ENCODE data around the gene FAM13A.
A peak's percentile ranks its signal among the peaks of the same experiment; 100 is the strongest.
"Not testable (repeated sequence)": the region's sequence is repeated elsewhere in the genome, so short reads cannot be mapped to it uniquely, and the experiment has no call there.

Gene FAM13A

DNA sequence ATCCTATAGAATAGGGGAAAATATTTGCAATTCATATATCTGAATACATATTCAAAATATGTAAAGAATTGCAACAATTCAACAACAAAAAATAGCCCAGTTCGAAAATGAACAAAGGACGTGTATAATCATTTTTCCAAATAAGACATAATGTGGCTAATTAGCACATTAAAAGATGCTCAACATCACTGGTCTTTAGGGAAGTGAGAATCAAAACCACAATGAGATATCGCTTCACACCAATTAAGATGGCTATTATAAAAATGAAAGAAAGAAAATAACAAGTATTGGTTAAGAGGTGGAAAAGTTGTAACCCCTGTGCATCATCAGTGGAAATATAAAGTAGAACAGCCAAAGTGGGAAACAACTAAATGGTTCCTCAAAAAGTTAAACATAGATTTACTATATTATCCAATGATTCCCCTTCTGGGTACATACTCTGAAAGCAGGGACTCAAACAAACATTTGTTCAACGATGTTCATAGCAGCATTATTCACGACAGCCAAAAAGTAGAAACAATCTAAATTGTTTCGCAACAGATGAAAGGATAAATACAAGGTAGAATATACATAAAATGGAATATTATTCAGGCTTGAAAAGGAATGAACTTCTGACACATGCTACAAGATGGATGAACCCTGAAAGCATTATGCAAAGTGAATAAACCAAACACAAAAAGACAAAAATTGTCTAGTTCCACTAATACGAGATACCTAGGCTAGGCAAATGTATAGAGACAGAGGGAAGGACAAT, 12.7 kb downstream of the FAM13A start:
- DNase-seq = no peak
- intact Hi-C loops (cut with DNase I) = no loop called here

DNA sequence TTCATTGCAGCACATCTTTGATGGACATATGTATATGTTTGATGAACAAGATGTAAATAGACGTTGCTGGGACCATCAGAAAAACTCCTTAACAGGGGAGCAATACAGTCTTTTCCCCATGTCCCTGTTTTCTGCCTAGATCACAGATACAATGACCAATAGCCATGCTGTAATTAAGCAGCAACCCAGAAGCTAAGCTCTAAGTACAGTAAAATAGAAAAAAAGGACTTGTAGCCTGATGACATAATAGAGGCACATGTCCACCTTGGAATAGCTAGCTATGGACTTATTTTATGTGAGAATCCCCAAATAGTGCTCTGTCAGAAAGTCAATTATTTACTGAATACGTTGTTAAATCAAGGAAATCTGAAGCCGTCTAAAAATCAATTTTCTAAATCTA, 14.9 kb downstream of the FAM13A start:
- DNase-seq = no peak
- intact Hi-C loops (cut with DNase I) = no loop called here

DNA sequence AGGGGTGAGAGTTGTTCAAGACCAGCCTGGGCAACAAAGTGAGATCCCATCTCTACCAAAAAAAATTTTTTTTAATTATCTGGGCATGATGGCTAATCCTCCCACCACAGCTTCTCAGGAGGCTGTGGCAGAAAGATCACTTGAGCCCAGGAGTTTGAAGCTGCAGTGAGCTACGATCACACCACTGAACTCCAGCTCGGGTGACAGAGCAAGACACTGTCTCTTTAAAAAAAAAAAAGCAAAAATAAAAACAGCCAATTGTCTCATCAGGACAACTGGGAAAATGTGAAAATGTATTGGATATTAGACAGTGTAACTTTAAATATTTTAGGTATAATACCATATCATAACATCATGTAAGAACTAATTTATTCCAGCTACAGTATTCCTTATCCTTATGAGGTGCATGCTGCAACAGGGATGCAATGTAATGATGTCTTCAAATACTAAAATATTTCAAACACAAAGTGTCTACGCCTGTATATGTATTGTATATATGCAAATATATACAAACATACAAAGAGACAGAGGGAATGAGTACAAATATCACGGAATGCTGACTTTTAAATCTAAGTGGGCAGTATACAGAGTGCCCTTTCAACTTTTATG, 17.2 kb downstream of the FAM13A start:
- no peak for DNase-seq
- intact Hi-C loops (cut with DNase I) = no loop called here

DNA sequence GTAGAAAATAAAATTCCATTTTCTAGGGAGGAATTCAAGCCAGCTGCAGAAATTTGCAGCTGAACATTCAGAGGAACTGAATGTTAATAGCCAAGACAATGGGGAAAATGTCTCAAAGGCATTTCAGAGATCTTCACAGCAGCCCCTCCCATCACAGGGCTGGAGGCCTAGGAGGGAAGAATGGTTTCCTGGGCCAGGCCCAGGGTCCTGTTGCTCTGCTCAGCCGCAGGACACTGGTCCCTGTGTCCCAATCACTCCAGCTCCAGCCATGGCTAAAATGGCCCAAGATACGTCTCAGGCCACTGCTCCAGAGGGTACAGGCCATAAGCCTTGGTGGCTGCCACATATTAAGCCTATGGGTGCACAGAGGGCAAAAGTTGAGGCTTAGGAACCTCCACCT, 20.4 kb downstream of the FAM13A start:
- no peak for DNase-seq
- intact Hi-C loops (cut with DNase I) = no loop called here

DNA sequence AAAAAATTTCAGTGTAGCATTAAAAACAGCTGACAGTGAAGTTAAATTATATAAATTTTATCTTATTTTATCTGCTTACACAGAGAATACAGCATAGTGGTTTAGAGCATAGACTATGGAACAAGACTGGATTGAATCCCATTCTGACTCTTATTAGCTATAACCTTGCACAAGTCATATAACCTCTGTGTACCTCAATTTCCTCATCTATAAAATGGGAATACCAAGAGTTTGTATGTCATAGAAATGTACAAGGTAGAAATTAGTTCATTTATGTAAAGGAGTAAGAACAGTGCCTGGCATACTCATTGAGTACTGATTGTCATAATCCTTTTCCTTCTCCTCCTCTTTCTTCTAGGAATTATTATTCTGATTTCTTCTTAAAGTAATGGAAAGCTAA, 25.7 kb downstream of the FAM13A start:
- no peak for DNase-seq
- intact Hi-C loops (cut with DNase I) = no loop called here

DNA sequence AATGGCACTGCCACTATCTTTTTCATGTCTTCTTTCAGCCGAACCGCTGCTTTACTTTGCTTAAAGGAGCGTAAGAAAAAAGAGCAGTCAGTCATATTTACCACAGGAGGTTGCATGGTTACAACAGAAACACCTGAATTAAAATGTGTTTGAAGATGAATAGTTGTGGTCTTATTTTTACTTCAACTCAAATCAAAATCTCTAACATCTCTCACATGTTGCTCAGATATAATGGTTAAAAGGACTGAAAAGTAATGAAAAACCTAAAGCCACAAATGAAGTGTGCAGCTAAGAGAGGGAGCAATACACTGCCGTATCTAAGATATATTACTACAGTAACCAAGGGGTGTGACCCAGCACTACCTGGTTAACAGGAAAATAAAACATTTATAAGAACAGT, 27.4 kb downstream of the FAM13A start:
- no peak for DNase-seq
- intact Hi-C loops (cut with DNase I) = no loop called here

DNA sequence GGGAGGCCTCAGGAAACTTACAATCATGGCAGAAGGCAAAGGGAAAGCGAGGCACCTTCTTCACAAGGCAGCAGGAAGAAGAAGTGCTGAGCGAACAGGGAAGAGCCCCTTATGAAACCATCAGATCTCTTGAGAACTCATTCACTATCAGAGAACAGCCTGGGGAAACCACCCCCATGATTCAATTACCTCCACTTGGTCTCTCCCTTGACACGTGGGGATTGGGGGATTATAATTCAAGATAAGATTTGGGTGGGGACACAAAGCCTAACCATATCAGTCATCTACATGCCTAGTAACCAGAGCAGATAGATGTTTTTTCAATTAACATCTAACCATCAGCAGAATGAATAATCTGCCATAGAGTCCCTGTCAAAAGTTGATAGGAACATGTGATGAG, 30.4 kb downstream of the FAM13A start:
- intact Hi-C loops (cut with DNase I) = no loop called here
- no peak for DNase-seq

DNA sequence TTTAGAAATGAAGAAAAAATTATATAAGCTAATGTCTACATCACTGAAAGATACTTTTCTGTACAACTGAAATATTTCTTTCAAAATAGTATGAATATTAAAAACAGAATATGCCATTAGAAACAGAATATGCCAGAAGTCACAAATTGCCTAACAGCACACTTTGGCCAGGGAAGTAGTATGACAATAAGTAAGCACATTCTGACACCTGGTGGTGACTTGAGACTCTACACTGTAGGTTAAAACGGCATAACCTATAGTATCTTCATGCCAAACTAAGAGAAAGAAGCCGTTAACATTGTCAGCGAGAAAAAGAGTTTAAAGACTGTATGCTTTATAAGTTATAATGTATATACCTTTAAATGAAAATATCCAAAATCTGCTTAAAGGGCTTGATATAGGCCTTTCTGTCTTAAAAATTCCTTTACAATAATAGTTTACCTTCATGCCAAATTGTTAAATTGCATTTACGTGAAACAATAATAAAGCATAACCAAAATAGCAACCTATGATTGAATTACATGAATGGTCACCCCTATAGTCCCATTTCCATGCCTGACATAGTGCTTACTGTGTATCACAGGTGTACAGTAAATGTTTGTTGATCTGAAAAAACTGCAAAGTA, 32.8 kb downstream of the FAM13A start:
- peak in 2 of 10 donors; percentile 9 to 46 for DNase-seq
- intact Hi-C loops (cut with DNase I) = loop anchor here (1.0 to 5.0 kb wide), 3 partner anchors 205 to 497 kb away; no protein-coding TSS in a partner anchor

DNA sequence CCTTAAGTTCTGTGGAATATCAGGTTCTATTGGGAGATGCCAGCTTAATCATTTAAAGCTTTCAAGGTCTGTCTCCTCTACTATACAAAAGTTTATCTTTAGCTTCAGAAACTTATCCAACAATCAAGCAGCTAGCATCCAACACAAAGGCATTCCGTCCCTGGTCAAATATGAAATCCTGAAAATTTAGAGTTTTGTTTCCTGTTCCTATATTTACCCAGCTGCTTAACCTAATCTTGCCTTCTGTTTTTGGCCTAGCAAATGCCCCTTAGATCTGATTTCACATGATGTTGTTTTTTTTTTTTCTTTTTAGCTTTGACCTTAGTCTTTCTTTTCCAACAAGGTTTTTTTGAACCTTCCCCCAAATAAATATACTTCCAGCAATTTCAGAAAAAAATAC, 33.8 kb downstream of the FAM13A start:
- intact Hi-C loops (cut with DNase I) = loop anchor here (5.0 kb wide), 2 partner anchors 316 to 496 kb away; no protein-coding TSS in a partner anchor
- DNase-seq = no peak

DNA sequence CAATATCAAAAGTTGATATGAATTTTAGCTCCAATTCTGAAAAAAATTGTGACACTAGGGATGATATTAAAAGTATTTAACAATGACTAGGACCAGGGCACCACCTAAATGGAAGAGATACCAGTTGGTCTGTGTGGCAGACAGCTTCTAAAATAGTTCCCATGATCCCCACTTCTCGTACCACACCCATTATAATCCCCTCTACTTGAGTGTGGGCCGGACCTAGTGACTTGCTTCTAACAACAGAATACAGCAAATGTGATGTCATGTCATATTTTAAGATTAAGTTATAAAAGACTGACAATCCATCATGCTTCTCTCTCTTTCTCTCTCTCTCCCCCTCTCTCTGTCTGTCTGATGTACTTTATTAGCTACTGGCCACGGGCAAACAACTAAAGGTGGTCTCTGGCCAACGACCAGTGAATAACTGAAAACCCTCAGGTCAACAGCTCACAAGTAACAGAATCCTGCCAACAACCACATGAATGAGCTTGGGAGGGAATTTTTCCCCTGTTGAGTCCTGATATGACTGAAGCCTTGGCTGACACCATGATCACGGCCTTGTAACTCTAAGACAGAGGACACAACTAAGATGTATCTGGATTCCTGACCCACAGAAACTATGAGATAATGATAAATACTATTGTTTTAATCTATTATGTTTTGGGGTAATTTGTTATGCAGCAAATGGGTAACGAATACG, 34.4 kb downstream of the FAM13A start:
- intact Hi-C loops (cut with DNase I) = loop anchor here (5.0 kb wide), 2 partner anchors 315 to 495 kb away; no protein-coding TSS in a partner anchor

DNA sequence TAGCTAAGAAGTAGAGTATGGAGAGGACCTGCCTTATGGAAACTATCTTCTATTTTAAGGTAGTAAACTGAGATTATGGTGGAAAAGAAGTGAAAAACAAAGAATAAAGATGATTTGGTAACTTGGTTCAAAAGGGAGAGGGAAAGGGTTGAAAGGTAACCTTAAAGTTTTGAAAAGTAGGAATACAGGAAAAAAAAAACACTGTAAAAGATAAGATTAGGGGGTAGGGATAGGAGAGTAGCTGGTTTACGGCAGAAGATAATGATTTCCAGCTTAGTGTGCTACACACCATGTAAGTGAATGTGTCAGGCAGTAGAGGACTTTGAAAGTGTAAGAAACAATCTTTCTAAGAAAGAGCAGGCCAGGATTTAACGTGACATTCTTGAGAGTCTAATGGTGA, 35.3 kb downstream of the FAM13A start:
- intact Hi-C loops (cut with DNase I) = loop anchor here (5.0 kb wide), 2 partner anchors 314 to 494 kb away; no protein-coding TSS in a partner anchor
- no peak for DNase-seq

More for the DNA sequence above, 34.4 kb downstream of the FAM13A start:
- DNase-seq = no peak

DNA sequence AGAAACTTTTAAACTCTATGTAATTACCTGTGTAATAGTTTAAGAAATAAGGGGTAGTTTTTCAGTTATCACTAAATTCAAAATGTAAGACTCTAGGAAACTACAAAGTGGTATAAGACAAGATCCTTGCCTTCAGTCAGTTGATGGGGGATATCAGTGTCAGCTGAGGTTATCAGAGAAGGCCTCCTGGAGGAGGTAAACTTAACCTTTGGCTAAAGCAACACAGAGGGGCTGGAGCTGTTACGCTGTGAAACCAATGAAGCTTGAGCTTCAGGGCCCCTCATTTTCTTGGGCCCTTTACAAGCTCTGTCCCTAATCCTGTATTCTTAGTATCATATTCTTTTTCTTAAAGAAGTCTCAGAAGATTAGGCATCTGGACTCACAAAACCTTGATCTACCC, 35.9 kb downstream of the FAM13A start:
- no peak for DNase-seq
- intact Hi-C loops (cut with DNase I) = loop anchor here (5.0 kb wide), 2 partner anchors 314 to 494 kb away; no protein-coding TSS in a partner anchor

DNA sequence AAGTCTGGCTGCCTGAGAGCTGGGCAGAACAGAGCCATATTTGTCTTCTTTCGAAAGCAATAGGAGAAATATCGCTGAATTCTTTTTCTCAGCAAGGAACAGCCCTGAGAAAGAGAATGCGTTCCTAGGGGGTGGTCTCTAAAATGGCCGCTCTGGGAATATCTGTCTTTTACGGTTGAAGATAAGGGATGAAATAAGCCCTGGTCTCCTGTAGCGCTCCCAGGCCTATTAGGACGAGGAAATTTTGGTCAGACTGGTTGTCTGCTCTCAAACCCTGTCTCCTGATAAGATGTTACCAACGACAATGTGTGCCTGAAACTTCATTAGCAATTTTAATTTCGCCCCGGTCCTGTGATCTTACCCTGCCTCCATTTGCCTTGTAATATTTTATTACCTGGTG, 42.1 kb downstream of the FAM13A start:
- intact Hi-C loops (cut with DNase I); DNase-seq: not testable (repeated sequence)

DNA sequence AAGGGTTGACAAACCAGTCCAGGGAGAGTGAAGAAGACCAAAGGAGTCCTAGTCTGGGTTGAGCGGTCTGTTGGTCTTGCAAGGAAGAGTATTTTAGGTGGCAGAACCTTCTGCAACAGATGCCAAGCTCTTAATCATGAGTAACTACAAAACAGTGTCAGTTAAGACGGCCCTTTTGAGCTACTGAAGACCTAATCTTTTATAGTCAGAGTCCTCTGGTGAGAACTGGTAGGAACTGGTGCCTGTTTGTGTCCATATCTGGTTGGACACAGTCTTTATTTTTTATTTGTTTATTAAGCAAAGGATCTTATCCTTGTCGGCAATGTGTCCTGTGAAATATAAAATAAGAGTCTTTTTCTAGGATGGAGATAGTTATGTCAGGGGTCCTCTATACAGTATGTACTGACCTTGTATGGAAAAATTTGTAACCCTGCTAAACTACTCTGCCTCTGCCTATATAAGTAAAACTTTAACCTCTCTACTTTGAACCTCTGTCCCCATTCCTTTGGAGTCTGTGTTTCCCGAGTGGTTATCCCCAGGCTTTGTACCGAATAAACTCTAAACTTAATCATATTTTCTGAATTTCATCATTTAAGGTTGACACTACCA, 47.1 kb downstream of the FAM13A start:
- intact Hi-C loops (cut with DNase I) = no loop called here
- no peak for DNase-seq

DNA sequence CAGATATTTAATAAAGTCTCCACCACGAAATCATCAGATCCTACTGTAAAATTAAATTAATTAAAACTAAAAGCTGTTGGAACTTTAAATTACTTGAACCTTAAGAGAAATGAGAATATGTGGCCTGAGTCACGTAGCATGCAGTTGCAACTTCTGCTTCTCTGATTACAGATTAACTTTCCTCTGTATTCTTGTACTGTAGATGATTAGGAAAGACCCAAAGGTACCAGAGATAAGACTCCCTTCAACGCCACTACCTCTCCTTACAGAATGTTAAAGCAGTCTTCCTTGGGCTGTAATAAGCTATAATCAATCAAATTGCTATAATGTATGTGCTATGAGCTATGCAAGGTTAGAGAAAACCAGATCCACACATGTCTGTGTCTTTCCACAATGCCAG, 47.9 kb downstream of the FAM13A start:
- intact Hi-C loops (cut with DNase I) = no loop called here
- no peak for DNase-seq

DNA sequence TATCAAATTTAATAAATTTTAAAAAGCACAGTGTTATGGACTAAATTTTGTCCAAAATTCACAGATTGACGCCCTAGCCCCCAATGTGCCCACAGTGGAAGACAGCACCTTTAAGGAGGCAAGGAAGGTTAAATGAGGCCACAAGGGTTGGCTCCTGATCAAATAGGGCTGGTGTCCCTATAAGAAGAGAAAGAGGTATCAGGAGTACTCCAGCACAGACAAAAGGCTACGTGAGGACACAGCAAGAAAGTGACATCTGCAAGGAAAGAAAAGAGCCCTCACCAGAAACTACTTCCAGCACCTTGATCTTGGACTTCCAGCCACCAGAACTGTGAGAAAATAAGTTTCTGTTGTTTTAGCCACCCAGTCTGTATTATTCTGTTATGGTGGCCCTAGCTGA, 48.8 kb downstream of the FAM13A start:
- DNase-seq = no peak
- intact Hi-C loops (cut with DNase I) = no loop called here

DNA sequence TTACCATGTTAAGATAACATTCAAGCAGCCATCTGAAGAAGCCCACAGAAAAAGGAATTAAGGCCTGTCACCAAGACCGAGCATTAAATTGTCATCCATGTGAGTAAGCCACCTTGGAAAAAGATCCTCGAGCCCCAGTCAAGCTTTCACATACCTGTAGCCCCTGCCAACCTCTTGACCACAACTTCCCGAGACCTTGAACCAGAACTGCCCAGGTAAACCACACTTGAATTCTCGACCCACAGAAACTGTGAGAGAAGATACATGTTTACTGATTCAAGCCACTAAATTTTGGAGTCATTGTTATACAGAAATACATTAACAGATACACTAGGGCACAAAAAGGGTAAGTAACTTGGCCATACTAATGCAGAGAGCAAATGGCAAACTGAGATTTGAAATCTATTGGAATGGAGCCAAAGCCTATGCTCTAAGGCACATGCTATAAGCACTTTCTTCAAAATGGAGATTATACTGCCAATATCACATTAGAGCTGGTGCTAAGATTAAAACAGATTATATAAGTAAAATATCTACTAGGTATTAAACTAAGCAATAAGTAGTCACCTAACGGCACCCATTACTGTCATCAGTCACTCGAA, 49.5 kb downstream of the FAM13A start:
- intact Hi-C loops (cut with DNase I) = no loop called here

DNA sequence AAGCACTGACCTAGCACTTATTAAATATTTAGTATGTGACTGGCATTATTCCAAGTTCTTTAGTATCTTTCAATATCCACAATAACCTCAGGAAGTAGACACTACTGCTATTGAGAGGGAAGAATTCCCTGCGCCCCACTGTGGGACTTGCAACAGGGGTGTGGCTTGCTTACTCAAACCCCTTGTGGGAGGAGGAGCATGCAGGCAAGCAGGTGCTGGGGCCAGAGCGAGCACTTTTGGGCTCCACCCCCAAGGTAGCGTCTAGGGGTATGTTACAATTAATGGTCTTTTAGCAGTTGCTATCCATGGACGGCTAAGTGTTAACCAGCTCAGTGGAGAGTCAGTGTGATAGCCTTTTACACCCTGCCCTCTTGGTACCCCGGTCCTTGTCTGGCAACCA, 50.7 kb downstream of the FAM13A start:
- intact Hi-C loops (cut with DNase I) = no loop called here
- DNase-seq = no peak

More for the DNA sequence above, 49.5 kb downstream of the FAM13A start:
- DNase-seq = no peak

DNA sequence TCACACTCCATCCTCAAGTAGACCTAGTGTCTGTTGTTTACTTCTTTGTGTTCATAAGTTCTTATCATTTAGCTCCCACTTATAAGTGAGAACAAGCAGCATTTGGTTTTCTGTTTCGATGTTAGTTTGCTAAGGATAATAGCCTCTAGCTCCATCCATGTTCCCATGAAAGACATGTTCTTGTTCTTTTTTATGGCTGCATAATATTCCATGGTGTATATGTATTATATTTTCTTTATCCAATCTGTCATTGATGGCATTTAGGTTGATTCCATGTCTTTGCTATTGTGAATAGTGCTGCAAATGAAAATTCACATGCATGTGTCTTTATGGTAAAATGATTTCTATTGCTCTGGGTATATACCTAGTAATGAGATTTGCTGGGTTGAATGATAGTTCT, 51.9 kb downstream of the FAM13A start:
- DNase-seq; intact Hi-C loops (cut with DNase I): not testable (repeated sequence)

All from posterior cingulate gyrus (tissue), 11 donors.